SJCRH30 (cell line): ENCODE results near the gene PTGFRN. TPM values are rescaled to one million over a fixed set of nuclear protein-coding genes. Genes with fewer than 3 reads are reported as not detected.

Experiments
- DNase-seq, 2 experiments: peaks; one replicate each; pipeline ENCODE4 v3.0.0-alpha.2; 2015 to 2020
- H3K27ac ChIP-seq: fragments of 250-450 bp; sonication (Bioruptor Pico); 2 replicates; pipeline ENCODE4 v1.5.1; 2020; ENCODE audit warnings: mild to moderate bottlenecking, moderate library complexity
- H3K27me3 ChIP-seq: fragments of 250-450 bp; sonication (Bioruptor Pico); 2 replicates; pipeline ENCODE4 v1.5.1; 2020; ENCODE audit warnings: mild to moderate bottlenecking, moderate library complexity
- H3K36me3 ChIP-seq: fragments of 250-450 bp; sonication (Bioruptor Pico); 2 replicates; pipeline ENCODE4 v1.5.1; 2020; ENCODE audit warnings: mild to moderate bottlenecking, moderate library complexity
- H3K4me1 ChIP-seq: fragments of 250-450 bp; sonication (Bioruptor Pico); 2 replicates; pipeline ENCODE4 v1.5.1; 2020; ENCODE audit warnings: mild to moderate bottlenecking, moderate library complexity
- H3K4me3 ChIP-seq: fragments of 250-450 bp; sonication (Bioruptor Pico); 2 replicates; pipeline ENCODE4 v1.5.1; 2020; ENCODE audit warnings: mild to moderate bottlenecking, moderate library complexity
- H3K9me3 ChIP-seq: fragments of 250-450 bp; sonication (Bioruptor Pico); replicated peaks from 2 replicates; pipeline ENCODE4 v1.5.1; 2020; ENCODE audit warnings: mild to moderate bottlenecking, moderate library complexity
- total RNA-seq: library from RNA; depleted of rRNA; stranded (reverse); fragments of >200 nt; shearing (Covaris generic); gene quantifications from 2 replicates; pipeline ENCODE4 v1.2.3, GENCODE V29; 2014

The PTGFRN gene
- total RNA-seq, 1 experiment from 2014 or later = 146 TPM

GRCh38 chr1:116991918-116992317 is 82.2 kb downstream of the PTGFRN start:
- Histone ChIP-seq H3K4me3 (no peak overlapping the region), H3K27me3 (no peaks in the 10 kb centered on the region), H3K4me1 (peaks cover 19% of the 10 kb centered on the region), H3K36me3 (peaks cover 5% of the 10 kb centered on the region; the same call in 1 of the 2 replicates), H3K27ac (no peak overlapping the region), H3K9me3 (no peaks in the 10 kb centered on the region)
- no peak for DNase-seq

GRCh38 chr1:116993286-116993685 is 83.6 kb downstream of the PTGFRN start:
- Histone ChIP-seq H3K4me1 (peaks cover 19% of the 10 kb centered on the region), H3K9me3 (no peaks in the 10 kb centered on the region)

GRCh38 chr1:116994411-116994810 is 84.7 kb downstream of the PTGFRN start:
- no peaks in the 10 kb centered on the region for H3K9me3 ChIP-seq
- H3K4me1 ChIP-seq = peaks cover 19% of the 10 kb centered on the region
- H3K4me3 ChIP-seq = no peak overlapping the region
- no peaks in the 10 kb centered on the region for H3K27me3 ChIP-seq
- no peak for DNase-seq
- no peak overlapping the region for H3K27ac ChIP-seq
- H3K36me3 ChIP-seq = 0 out of 2 replicates have a peak, but pooled peaks cover 3% of the 10 kb centered on the region

More at GRCh38 chr1:116993286-116993685, 83.6 kb downstream of the PTGFRN start:
- Histone ChIP-seq H3K27ac (no peak overlapping the region), H3K36me3 (0 out of 2 replicates have a peak, but pooled peaks cover 3% of the 10 kb centered on the region), H3K4me3 (no peak overlapping the region), H3K27me3 (no peaks in the 10 kb centered on the region)
- DNase-seq = no peak

- Histone ChIP-seq H3K27ac (no peak overlapping the region), H3K9me3 (no peaks in the 10 kb centered on the region), H3K4me1 (no peaks in the 10 kb centered on the region), H3K4me3 (no peak overlapping the region), H3K36me3 (0 out of 2 replicates have a peak, but pooled peaks cover 3% of the 10 kb centered on the region), H3K27me3 (no peaks in the 10 kb centered on the region)
- no peak for DNase-seq
These were observed 87.3 kb downstream of the PTGFRN start for GRCh38 chr1:116997066-116997465.

- Histone ChIP-seq H3K36me3 (no peaks in the 10 kb centered on the region), H3K4me1 (no peaks in the 10 kb centered on the region), H3K27me3 (no peaks in the 10 kb centered on the region), H3K4me3 (no peak overlapping the region), H3K27ac (no peak overlapping the region), H3K9me3 (no peaks in the 10 kb centered on the region)
- DNase-seq = no peak
These were observed 87.9 kb downstream of the PTGFRN start for GRCh38 chr1:116997636-116998035.

GRCh38 chr1:116999596-116999995 is 89.9 kb downstream of the PTGFRN start:
- Histone ChIP-seq H3K4me1 (no peaks in the 10 kb centered on the region), H3K9me3 (no peaks in the 10 kb centered on the region), H3K4me3 (no peak overlapping the region), H3K36me3 (no peaks in the 10 kb centered on the region), H3K27me3 (no peaks in the 10 kb centered on the region), H3K27ac (no peak overlapping the region)
- DNase-seq = no peak

GRCh38 chr1:117000142-117000541 is 90.4 kb downstream of the PTGFRN start:
- no peaks in the 10 kb centered on the region for H3K27me3 ChIP-seq
- no peak overlapping the region for H3K4me3 ChIP-seq
- no peaks in the 10 kb centered on the region for H3K36me3 ChIP-seq
- no peak for DNase-seq
- no peak overlapping the region for H3K27ac ChIP-seq
- H3K9me3 ChIP-seq = no peaks in the 10 kb centered on the region
- no peaks in the 10 kb centered on the region for H3K4me1 ChIP-seq

GRCh38 chr1:117001254-117001927 is 91.7 kb downstream of the PTGFRN start, which contains the start of gene CD101:
Gene CD101, plus strand, starts transcription at chr1:117001760. Its CDS starts 58 bp downstream, at chr1:117001818.
- H3K27me3 ChIP-seq = no peaks in the 10 kb centered on the region
- no peak within 1 kb of the TSS for H3K4me3 ChIP-seq
- H3K4me1 ChIP-seq = no peaks in the 10 kb centered on the region
- H3K27ac ChIP-seq = no peak within 1 kb of the TSS
- H3K9me3 ChIP-seq = no peaks in the 10 kb centered on the region
- H3K36me3 ChIP-seq = no peaks in the 10 kb centered on the region
- DNase-seq = no peak

GRCh38 chr1:117003223-117003875 is 93.6 kb downstream of the PTGFRN start:
- Histone ChIP-seq H3K9me3 (no peaks in the 10 kb centered on the region), H3K4me1 (no peaks in the 10 kb centered on the region), H3K27ac (no peak overlapping the region), H3K36me3 (no peaks in the 10 kb centered on the region), H3K4me3 (no peak overlapping the region), H3K27me3 (no peaks in the 10 kb centered on the region)
- no peak for DNase-seq

- Histone ChIP-seq H3K4me3 (no peak overlapping the region), H3K9me3 (no peaks in the 10 kb centered on the region), H3K27me3 (no peaks in the 10 kb centered on the region), H3K36me3 (no peaks in the 10 kb centered on the region), H3K27ac (no peak overlapping the region), H3K4me1 (no peaks in the 10 kb centered on the region)
- DNase-seq = no peak
These were observed 98.0 kb downstream of the PTGFRN start for GRCh38 chr1:117007719-117008013.

- no peak overlapping the region for H3K27ac ChIP-seq
- no peak overlapping the region for H3K4me3 ChIP-seq
- H3K36me3 ChIP-seq = no peaks in the 10 kb centered on the region
- no peaks in the 10 kb centered on the region for H3K9me3 ChIP-seq
- H3K27me3 ChIP-seq = no peaks in the 10 kb centered on the region
- DNase-seq = no peak
- H3K4me1 ChIP-seq = no peaks in the 10 kb centered on the region
These were observed 98.9 kb downstream of the PTGFRN start for GRCh38 chr1:117008656-117009055.

- H3K27ac ChIP-seq = no peak overlapping the region
- DNase-seq = no peak
- no peaks in the 10 kb centered on the region for H3K9me3 ChIP-seq
These were observed 99.4 kb downstream of the PTGFRN start for GRCh38 chr1:117009132-117009531.

GRCh38 chr1:117010310-117010969 is 100.7 kb downstream of the PTGFRN start:
- no peaks in the 10 kb centered on the region for H3K36me3 ChIP-seq
- no peak overlapping the region for H3K4me3 ChIP-seq
- H3K9me3 ChIP-seq = no peaks in the 10 kb centered on the region
- H3K27me3 ChIP-seq = no peaks in the 10 kb centered on the region
- no peak overlapping the region for H3K27ac ChIP-seq
- DNase-seq = no peak
- no peaks in the 10 kb centered on the region for H3K4me1 ChIP-seq

More at GRCh38 chr1:117009132-117009531, 99.4 kb downstream of the PTGFRN start:
- Histone ChIP-seq H3K27me3 (no peaks in the 10 kb centered on the region), H3K4me1 (no peaks in the 10 kb centered on the region), H3K4me3 (no peak overlapping the region), H3K36me3 (no peaks in the 10 kb centered on the region)

- no peak overlapping the region for H3K27ac ChIP-seq
- H3K9me3 ChIP-seq = no peaks in the 10 kb centered on the region
- no peaks in the 10 kb centered on the region for H3K27me3 ChIP-seq
- no peak for DNase-seq
- no peaks in the 10 kb centered on the region for H3K36me3 ChIP-seq
- no peak overlapping the region for H3K4me3 ChIP-seq
- H3K4me1 ChIP-seq = no peaks in the 10 kb centered on the region
These were observed 101.6 kb downstream of the PTGFRN start for GRCh38 chr1:117011334-117011733.

GRCh38 chr1:117013309-117013858 is 103.7 kb downstream of the PTGFRN start:
- H3K4me3 ChIP-seq = no peak overlapping the region
- no peak overlapping the region for H3K27ac ChIP-seq
- H3K9me3 ChIP-seq = no peaks in the 10 kb centered on the region
- H3K27me3 ChIP-seq = no peaks in the 10 kb centered on the region
- H3K4me1 ChIP-seq = peaks cover 12% of the 10 kb centered on the region
- DNase-seq = no peak
- H3K36me3 ChIP-seq = no peaks in the 10 kb centered on the region
